GM10847 (cell line): ENCODE measurements around the gene HNRNPA2B1.

Experiments used
- POLR2A ChIP-seq: IDR thresholded peaks from 2 replicates; pipeline ENCODE4 v1.6.1; 2011; ENCODE audit not compliant: insufficient read length; ENCODE audit errors: extremely low read depth

HNRNPA2B1 gene

GRCh38 chr7:26179826-26180497 lies 20.6 kb downstream of the HNRNPA2B1 start:
- no peak for TF ChIP-seq POLR2A

- no peak for TF ChIP-seq POLR2A
Observed at GRCh38 chr7:26179422-26179821, 21.1 kb downstream of the HNRNPA2B1 start.

DNA sequence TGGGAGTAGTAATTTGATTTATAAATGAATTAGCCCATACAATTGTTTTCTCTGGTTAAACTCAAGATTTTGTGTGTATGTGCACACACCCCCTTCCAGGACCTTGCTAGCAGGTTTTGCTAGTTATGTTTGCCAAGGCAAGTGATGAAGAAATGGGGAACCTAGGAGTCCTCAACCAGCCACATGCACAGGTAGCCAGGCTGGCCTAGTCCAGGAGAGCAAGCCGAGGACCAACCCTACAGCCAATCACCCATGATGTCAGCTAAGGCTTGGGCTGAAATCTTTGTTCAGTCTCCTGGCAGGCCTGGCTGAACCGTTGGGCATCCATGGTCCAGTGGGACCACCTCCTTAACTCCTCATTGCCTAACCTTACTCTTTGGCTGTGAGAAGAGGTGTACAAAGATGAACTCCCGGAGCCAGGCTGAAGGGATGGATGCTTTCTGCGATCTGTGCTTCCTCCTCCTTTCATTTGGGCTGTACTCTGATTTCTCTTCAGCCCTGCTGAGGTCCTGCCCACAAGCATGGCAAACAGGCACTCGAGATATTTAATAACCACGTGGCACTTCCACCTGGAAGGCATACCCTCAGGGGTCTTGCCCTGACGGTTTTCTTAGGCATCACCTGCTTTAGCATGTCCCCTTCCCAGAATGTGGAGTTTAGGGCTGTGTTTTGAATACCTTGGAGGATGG lies 22.1 kb downstream of the HNRNPA2B1 start:
- TF ChIP-seq POLR2A, result no peak

GRCh38 chr7:26172048-26172447 lies 28.5 kb downstream of the HNRNPA2B1 start:
- TF ChIP-seq POLR2A, result no peak

DNA sequence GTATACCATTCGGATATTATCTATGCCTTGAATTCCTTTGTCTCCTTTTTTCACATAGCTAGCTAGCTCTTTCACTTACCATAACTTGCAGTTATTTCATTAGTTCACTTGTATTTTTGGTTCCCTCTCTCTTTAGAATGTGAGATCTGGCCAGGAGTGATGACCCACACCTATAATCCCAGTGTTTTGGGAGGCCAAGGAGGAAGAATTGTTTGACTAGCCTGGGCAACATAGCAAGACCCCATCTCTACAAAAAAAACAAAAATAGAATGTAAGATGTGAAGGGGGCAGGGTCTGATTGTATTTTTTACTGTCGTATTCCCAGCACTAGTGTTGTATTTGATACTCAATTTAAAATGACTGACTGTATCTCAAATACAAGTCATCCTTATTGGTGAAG lies 28.9 kb downstream of the HNRNPA2B1 start:
- TF ChIP-seq POLR2A, result no peak

DNA sequence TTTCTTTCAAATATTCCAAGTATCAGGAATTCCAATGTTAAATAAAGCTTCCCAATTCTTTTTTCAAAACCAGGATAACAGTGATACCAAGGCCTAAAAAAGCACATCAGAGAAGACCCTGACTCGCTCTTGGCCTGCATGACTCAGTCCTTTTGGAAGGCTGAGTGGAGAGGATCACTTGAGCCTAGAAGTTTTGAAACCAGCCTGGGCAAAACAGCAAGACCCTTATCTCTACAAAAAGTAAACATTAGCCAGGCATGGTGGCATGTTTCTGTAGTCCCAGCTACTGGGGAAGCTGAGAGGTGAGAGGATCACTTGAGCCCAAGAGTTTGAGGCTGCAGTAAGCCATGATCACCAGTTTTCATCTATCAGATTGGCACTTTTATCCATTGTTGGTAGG lies 29.9 kb downstream of the HNRNPA2B1 start:
- TF ChIP-seq POLR2A, result no peak

DNA sequence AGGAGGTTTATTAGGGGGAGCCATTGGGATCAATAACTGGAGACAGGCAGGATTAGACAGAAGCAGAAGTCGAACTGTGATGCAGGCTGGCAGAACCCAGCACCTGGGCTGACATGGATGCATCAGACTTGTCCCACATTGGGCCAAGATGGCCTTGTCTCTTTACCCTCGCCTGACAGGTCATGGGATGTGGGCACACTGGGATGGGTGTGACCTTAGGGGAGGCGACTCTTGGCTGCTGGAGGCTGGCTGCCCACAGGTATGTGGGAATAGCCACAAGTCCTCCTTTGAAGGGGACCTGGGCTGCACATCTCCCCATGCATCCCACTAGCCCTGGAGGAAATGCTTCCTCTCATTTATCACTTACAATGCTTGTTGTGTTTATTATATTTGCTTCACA lies 31.3 kb downstream of the HNRNPA2B1 start:
- no peak for TF ChIP-seq POLR2A

DNA sequence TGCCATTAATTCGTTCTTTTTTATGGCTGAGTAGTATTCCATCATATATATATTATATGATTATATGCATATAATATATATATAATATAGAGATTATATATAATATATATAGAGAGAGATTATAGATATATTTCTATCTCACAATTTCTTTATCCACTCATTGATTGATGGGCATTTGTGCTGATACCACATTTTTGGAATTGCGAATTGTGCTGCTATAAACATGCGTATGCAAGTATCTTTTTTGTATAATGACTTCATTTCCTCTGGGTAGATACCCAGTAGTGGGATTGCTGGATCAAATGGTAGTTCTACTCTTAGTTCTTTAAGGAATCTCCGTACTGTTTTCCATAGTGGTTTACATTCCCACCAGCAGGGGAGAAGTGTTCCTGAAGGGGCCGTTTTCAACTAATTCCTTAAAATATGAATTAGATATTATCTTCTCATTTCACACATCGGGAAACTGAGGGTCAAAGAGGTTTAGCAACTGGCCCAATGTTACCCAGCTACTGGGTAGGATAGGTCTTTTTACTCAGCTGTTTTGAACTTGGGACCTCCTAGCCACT lies 32.0 kb downstream of the HNRNPA2B1 start:
- TF ChIP-seq POLR2A, result no peak

- TF ChIP-seq POLR2A, result no peak
Observed at GRCh38 chr7:26167303-26167934, 33.1 kb downstream of the HNRNPA2B1 start.

GRCh38 chr7:26166684-26167266 lies 33.8 kb downstream of the HNRNPA2B1 start:
- no peak for TF ChIP-seq POLR2A

GRCh38 chr7:26165950-26166683 lies 34.4 kb downstream of the HNRNPA2B1 start:
- TF ChIP-seq POLR2A, result no peak

DNA sequence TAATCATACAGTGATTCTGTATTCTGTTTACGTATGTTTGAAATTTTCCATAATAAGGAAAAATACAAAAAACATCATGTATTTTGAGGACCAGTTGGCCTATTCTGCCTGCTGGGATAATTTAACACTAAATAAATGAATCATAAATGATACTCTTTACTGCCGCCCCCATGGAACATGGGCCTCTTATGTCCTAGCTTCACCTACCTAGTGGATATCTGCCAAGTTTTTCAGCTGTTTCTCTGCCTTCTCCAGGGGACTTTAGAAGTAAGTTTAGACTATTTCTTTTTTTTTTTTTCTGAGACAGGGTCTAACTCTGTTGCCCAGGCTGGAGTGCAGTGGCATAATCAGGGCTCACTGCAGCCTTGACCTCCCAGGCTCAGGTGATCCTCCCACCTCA lies 38.1 kb downstream of the HNRNPA2B1 start:
- TF ChIP-seq POLR2A, result no peak

DNA sequence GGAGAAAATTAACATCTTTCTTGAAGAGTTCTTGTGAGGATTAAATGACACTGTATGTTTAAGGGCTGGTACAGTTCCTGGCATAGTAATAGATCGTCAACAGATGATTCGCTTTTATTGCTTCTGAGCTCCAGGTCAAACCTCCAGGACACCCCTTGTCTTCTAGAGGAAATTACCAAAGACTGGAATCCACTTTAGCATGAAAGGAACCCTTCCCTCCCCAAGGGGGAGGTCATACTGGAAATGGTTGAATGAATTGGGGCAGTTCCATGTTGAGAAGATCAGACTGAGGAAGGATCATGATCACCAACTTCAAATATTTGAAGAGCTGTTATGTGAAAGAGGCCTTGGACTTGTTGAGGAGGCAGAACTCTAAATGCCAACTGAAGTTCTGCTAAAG lies 39.6 kb downstream of the HNRNPA2B1 start:
- no peak for TF ChIP-seq POLR2A

DNA sequence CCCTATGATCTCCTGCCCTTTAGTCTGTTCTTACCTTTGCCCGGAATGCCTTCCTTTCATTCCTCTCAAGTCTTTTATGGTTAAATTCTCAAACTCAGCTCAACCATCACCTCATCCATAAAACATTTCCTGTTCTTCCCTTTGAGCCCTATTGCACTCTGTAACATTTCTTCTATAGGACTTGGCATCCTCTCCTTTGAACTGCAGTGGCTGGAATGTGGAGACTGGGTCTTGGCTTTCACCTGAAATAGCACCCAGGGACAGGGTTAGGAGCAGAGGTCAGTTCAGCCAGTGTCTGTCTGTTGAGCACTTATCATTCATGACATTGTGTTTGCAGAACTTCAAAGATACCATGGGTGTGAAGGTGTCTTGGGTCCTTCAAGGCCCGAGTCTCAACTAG lies 41.3 kb downstream of the HNRNPA2B1 start:
- TF ChIP-seq POLR2A, result no peak

DNA sequence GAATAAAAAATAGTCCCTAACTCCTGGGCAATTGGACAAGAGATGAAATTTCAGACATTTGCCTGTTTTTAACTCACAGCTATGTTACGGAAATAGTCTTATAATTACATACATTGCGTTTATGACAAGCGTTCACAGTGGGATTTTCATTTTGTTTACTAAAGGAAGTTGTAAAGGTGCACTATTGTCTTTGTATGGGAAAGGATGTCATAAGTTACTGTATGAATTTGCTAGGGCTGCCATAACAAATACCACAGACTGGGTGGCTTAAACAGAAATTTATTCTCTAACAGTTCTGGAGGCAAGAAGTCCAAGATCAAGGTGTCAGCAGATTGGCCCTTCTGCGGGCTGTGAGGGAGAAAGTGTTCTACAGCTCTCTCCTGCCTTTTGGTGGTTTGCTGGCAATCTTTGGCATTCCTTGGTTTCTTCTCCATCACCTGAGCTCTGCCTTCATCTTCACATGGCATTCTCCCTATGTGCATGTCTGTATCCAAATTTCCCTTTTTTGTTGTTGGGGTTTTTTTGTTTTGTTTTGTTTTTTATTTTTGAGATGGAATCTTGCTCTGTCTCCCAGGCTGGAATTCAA lies 42.9 kb downstream of the HNRNPA2B1 start:
- no peak for TF ChIP-seq POLR2A
